ENCODE results near the gene TIMM44. TPM values are rescaled to one million over a fixed set of nuclear protein-coding genes. Genes with fewer than 3 reads are reported as not detected.
"Not testable (repeated sequence)": the region's sequence is repeated elsewhere in the genome, so short reads cannot be mapped to it uniquely, and the experiment has no call there.

TIMM44 gene
- polyA plus RNA-seq, 2 donors = 42.1 to 53.4 TPM

GRCh38 chr19:7934766-7935165, 8.7 kb downstream of the TIMM44 start:
- H3K27ac ChIP-seq (ENCODE audit: low read depth in 2 of 2, low read length in 1 of 2) = no peak overlapping the region
- WGBS, 2 donors = 90 to 91% methylated on average over 21 of the region's 21 CpGs
- peaks cover 0 to 2% of the 10 kb centered on the region in 2 donors for H3K9me3 ChIP-seq (ENCODE audit: control insufficient read depth in 2 of 2, insufficient read depth in 1 of 2, low read depth in 1 of 2, low read length in 1 of 2)
- H3K36me3 ChIP-seq (ENCODE audit: control insufficient read depth in 2 of 2, insufficient read depth in 2 of 2, low read length in 1 of 2) = peaks cover 22 to 47% of the 10 kb centered on the region in 2 donors
- no peak overlapping the region for H3K4me3 ChIP-seq (ENCODE audit: low read depth in 1 of 2, low read length in 2 of 2)
- no peaks in the 10 kb centered on the region for H3K27me3 ChIP-seq (ENCODE audit: control insufficient read depth in 1 of 2, insufficient read depth in 2 of 2, low read length in 2 of 2)
- H3K4me1 ChIP-seq (ENCODE audit: control insufficient read depth in 2 of 2, insufficient read depth in 2 of 2, low read length in 1 of 2) = peaks cover 0 to 3% of the 10 kb centered on the region in 2 donors

DNA sequence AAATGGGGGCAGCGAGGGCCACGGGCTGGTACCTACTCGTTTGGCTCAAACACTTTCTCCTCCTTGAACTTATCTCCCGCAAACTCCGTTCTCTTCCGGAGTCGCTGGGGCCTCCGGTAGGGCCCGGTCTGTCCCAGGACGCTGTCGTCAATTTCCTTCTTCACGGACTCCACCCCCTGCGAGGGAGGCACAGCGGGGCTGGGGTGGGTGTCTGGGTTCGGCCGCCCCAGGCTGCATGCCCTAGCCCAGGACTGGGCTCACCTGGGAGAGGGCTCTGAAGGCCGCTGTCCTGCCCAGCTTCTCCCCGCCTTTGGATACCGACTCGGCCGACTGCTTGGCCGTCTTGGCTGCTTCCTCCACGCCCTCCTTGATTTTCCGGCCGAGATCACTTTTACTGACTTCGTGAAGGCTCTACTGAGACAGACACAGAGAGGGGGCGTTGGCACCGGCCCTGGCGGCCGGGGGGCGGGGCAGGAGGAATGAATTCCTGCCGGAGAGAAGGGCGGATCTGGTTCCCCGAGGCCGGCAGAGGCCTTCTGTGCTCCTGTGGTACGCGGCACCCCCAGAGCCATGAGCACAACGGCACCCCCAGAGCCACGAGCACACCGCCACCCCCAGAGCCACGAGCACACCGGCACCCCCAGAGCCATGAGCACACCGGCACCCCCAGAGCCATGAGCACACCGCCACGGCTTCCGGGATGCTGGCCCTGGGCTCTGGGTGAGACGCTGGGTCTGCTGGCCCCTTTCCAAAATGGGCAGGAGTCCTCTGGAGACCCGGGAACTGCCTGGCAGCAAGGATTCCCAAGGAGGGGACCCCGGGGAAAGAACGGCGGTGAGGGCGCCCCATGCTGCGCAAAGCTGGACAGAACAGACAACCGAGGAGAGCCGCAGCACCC, 9.4 kb downstream of the TIMM44 start:
- Histone ChIP-seq H3K27ac (ENCODE audit: low read depth in 2 of 2, low read length in 1 of 2) (no peak overlapping the region), H3K9me3 (ENCODE audit: control insufficient read depth in 2 of 2, insufficient read depth in 1 of 2, low read depth in 1 of 2, low read length in 1 of 2) (peaks cover 0 to 2% of the 10 kb centered on the region in 2 donors), H3K36me3 (ENCODE audit: control insufficient read depth in 2 of 2, insufficient read depth in 2 of 2, low read length in 1 of 2) (peaks cover 22 to 47% of the 10 kb centered on the region in 2 donors), H3K4me3 (ENCODE audit: low read depth in 1 of 2, low read length in 2 of 2) (no peak overlapping the region), H3K27me3 (ENCODE audit: control insufficient read depth in 1 of 2, insufficient read depth in 2 of 2, low read length in 2 of 2) (no peaks in the 10 kb centered on the region), H3K4me1 (ENCODE audit: control insufficient read depth in 2 of 2, insufficient read depth in 2 of 2, low read length in 1 of 2) (peaks cover 0 to 3% of the 10 kb centered on the region in 2 donors)
- 87% methylated on average over 53 to 55 of the region's 55 CpGs for WGBS, 2 donors

DNA sequence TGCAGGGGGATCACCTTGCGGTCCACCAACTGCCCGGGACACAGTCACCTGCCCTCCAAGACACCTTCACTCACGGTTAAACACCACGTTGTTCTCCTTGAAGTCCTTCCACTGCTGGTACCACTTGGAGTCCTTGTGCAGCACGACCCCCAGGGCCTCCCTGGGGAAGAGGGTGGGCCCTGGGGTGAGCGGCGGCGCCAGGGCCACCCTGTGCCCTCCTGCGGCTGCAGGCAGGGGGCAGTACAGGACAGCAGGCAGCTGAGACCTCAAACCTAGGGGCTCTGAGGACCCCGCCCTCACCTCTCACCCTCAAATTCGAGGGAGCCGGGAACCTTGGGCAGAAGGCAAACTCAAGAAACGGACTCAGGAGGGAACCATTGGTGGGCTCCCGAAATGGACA, 10.1 kb downstream of the TIMM44 start:
- peaks cover 0 to 2% of the 10 kb centered on the region in 2 donors for H3K9me3 ChIP-seq (ENCODE audit: control insufficient read depth in 2 of 2, insufficient read depth in 1 of 2, low read depth in 1 of 2, low read length in 1 of 2)
- H3K27ac ChIP-seq (ENCODE audit: low read depth in 2 of 2, low read length in 1 of 2) = no peak overlapping the region
- no peak overlapping the region for H3K4me3 ChIP-seq (ENCODE audit: low read depth in 1 of 2, low read length in 2 of 2)
- 88 to 90% methylated on average over 14 of the region's 14 CpGs for WGBS, 2 donors
- peaks cover 0 to 3% of the 10 kb centered on the region in 2 donors for H3K4me1 ChIP-seq (ENCODE audit: control insufficient read depth in 2 of 2, insufficient read depth in 2 of 2, low read length in 1 of 2)
- no peaks in the 10 kb centered on the region for H3K27me3 ChIP-seq (ENCODE audit: control insufficient read depth in 1 of 2, insufficient read depth in 2 of 2, low read length in 2 of 2)
- H3K36me3 ChIP-seq (ENCODE audit: control insufficient read depth in 2 of 2, insufficient read depth in 2 of 2, low read length in 1 of 2) = peaks cover 22 to 47% of the 10 kb centered on the region in 2 donors

DNA sequence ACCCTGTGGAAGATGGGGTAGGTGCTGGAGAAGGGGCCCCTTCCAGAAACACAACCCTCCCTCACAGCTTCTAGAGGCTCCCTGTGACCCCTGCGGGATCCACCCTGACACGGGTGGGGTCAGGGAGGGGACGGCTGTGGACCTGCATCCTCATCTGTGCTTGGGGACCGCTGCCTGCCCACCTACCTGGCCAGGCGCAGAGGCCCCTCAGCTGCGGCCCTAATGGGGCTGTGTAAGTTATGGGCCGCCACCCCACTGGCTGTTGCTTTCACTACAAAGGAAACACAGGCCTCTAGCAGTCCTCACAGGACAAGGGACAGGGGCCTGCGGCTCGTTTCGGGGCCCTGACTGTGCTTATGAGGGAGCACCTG, 10.6 kb downstream of the TIMM44 start:
- Histone ChIP-seq H3K4me3 (ENCODE audit: low read depth in 1 of 2, low read length in 2 of 2) (no peak overlapping the region), H3K27ac (ENCODE audit: low read depth in 2 of 2, low read length in 1 of 2) (no peak overlapping the region), H3K9me3 (ENCODE audit: control insufficient read depth in 2 of 2, insufficient read depth in 1 of 2, low read depth in 1 of 2, low read length in 1 of 2) (peaks cover 0 to 2% of the 10 kb centered on the region in 2 donors), H3K36me3 (ENCODE audit: control insufficient read depth in 2 of 2, insufficient read depth in 2 of 2, low read length in 1 of 2) (peaks cover 22 to 47% of the 10 kb centered on the region in 2 donors), H3K4me1 (ENCODE audit: control insufficient read depth in 2 of 2, insufficient read depth in 2 of 2, low read length in 1 of 2) (peaks cover 2 to 3% of the 10 kb centered on the region in 2 donors), H3K27me3 (ENCODE audit: control insufficient read depth in 1 of 2, insufficient read depth in 2 of 2, low read length in 2 of 2) (no peaks in the 10 kb centered on the region)
- 91 to 93% methylated on average over 10 of the region's 10 CpGs for WGBS, 2 donors

DNA sequence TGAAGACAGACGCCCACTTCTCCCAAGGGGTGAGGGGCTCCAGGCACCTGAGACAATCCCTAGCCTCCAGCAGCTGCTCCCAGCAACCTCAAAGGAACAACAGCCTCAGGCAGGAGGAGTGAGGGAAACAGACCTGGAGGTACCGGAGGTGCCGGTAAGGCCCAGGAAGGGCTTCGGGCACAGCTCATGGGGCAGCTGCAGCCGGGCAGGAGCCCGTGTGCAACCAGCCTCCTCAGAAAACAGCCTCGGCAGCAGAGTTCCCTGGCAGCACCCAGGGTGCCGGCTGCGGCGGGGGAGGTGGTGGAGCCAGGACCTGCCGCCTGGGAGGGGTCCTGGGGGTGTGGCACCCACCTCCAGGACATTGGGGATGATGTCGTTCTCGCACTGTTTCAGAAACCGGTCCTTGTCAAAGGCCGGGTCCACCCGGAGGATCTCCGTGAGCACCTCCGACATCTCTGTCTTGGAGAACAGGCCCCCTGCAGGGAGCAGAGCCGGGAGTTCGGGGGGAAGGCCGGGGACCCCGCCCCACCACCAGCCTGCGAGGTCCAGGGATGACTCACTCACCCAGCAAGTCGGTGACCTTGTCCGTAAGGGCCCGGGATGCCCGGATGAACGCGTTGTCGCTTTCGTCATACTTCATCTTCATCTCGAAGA, 11.1 kb downstream of the TIMM44 start:
- WGBS, 2 donors = 90 to 91% methylated on average over 29 to 32 of the region's 32 CpGs
- Histone ChIP-seq H3K27ac (ENCODE audit: low read depth in 2 of 2, low read length in 1 of 2) (no peak overlapping the region), H3K4me3 (ENCODE audit: low read depth in 1 of 2, low read length in 2 of 2) (no peak overlapping the region), H3K4me1 (ENCODE audit: control insufficient read depth in 2 of 2, insufficient read depth in 2 of 2, low read length in 1 of 2) (peaks cover 3 to 6% of the 10 kb centered on the region in 2 donors), H3K27me3 (ENCODE audit: control insufficient read depth in 1 of 2, insufficient read depth in 2 of 2, low read length in 2 of 2) (no peaks in the 10 kb centered on the region), H3K9me3 (ENCODE audit: control insufficient read depth in 2 of 2, insufficient read depth in 1 of 2, low read depth in 1 of 2, low read length in 1 of 2) (peaks cover 0 to 2% of the 10 kb centered on the region in 2 donors), H3K36me3 (ENCODE audit: control insufficient read depth in 2 of 2, insufficient read depth in 2 of 2, low read length in 1 of 2) (peaks cover 22 to 46% of the 10 kb centered on the region in 2 donors)

DNA sequence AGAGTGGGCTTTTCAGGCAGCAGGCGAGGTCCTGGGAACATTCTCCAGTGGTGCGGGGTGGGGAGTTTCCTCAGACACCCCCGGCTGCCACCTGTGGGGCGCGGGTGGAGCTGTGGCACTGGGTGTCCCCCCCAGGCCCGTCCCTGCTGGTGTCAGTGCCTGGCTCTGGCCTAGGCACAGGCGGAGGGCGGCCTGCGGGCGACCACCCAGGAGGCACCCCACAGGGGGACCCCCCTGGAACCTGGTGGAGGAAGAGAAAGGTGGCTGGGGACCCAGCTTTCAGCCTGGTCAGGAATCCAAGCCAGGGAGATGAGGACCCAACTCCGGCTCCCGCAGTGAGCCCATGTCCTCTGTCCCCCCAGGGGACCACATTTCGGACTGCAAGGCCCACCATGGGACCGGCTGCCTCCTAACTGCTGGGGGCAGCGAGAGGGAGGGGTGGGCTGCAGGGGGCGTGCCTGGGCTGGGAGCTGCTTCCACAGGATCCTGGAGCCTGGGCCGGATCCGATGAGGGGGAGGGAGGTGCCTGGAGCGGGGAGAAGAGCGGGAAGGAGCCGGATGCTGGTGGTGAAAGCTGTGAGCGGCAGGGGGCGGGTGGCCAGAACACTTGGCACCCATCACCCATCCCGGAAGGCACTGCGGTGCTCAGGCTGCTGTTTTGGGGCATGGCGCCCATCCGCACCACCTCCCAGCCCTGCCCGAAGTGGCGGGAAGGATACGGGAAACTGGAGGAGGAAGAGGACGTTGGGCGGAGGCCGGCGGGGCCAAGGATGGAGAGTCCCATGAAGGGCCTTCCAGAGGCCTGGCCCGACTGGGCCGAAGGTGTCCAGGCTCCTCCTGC, 12.0 kb downstream of the TIMM44 start:
- Histone ChIP-seq H3K27me3 (ENCODE audit: control insufficient read depth in 1 of 2, insufficient read depth in 2 of 2, low read length in 2 of 2) (no peaks in the 10 kb centered on the region), H3K36me3 (ENCODE audit: control insufficient read depth in 2 of 2, insufficient read depth in 2 of 2, low read length in 1 of 2) (peaks cover 22 to 45% of the 10 kb centered on the region in 2 donors), H3K9me3 (ENCODE audit: control insufficient read depth in 2 of 2, insufficient read depth in 1 of 2, low read depth in 1 of 2, low read length in 1 of 2) (peaks cover 0 to 2% of the 10 kb centered on the region in 2 donors), H3K4me3 (ENCODE audit: low read depth in 1 of 2, low read length in 2 of 2) (no peak overlapping the region), H3K4me1 (ENCODE audit: control insufficient read depth in 2 of 2, insufficient read depth in 2 of 2, low read length in 1 of 2) (peaks cover 3 to 6% of the 10 kb centered on the region in 2 donors), H3K27ac (ENCODE audit: low read depth in 2 of 2, low read length in 1 of 2) (peak overlapping the region; percentile 47 to 61)
- WGBS, 2 donors = 83 to 88% methylated on average over 34 to 36 of the region's 36 CpGs

- Histone ChIP-seq H3K36me3 (ENCODE audit: control insufficient read depth in 2 of 2, insufficient read depth in 2 of 2, low read length in 1 of 2) (peaks cover 22 to 45% of the 10 kb centered on the region in 2 donors), H3K4me1 (ENCODE audit: control insufficient read depth in 2 of 2, insufficient read depth in 2 of 2, low read length in 1 of 2) (peaks cover 3 to 8% of the 10 kb centered on the region in 2 donors), H3K9me3 (ENCODE audit: control insufficient read depth in 2 of 2, insufficient read depth in 1 of 2, low read depth in 1 of 2, low read length in 1 of 2) (peaks cover 0 to 2% of the 10 kb centered on the region in 2 donors), H3K4me3 (ENCODE audit: low read depth in 1 of 2, low read length in 2 of 2) (no peak overlapping the region), H3K27me3 (ENCODE audit: control insufficient read depth in 1 of 2, insufficient read depth in 2 of 2, low read length in 2 of 2) (no peaks in the 10 kb centered on the region), H3K27ac (ENCODE audit: low read depth in 2 of 2, low read length in 1 of 2) (peak overlapping the region; percentile 44 to 61)
- 77 to 80% methylated on average over 7 of the region's 7 CpGs for WGBS, 2 donors
Observed at GRCh38 chr19:7930765-7931164, 12.7 kb downstream of the TIMM44 start.

GRCh38 chr19:7930030-7930429, 13.4 kb downstream of the TIMM44 start:
- WGBS, 2 donors = 74 to 86% methylated on average over 9 to 11 of the region's 11 CpGs
- Histone ChIP-seq H3K4me1 (ENCODE audit: control insufficient read depth in 2 of 2, insufficient read depth in 2 of 2, low read length in 1 of 2) (peaks cover 8 to 12% of the 10 kb centered on the region in 2 donors), H3K27ac (ENCODE audit: low read depth in 2 of 2, low read length in 1 of 2) (peak overlapping the region; percentile 11 to 44), H3K36me3 (ENCODE audit: control insufficient read depth in 2 of 2, insufficient read depth in 2 of 2, low read length in 1 of 2) (peaks cover 17 to 39% of the 10 kb centered on the region in 2 donors)
- not testable (repeated sequence) for H3K9me3 ChIP-seq (ENCODE audit: control insufficient read depth in 2 of 2, insufficient read depth in 1 of 2, low read depth in 1 of 2, low read length in 1 of 2); H3K27me3 ChIP-seq (ENCODE audit: control insufficient read depth in 1 of 2, insufficient read depth in 2 of 2, low read length in 2 of 2); H3K4me3 ChIP-seq (ENCODE audit: low read depth in 1 of 2, low read length in 2 of 2)
